H1 (cell line): ENCODE measurements around the gene CCDC38. TPM values are rescaled to one million over a fixed set of nuclear protein-coding genes. Genes with fewer than 3 reads are reported as not detected.

Experiments used
- CTCF ChIA-PET: fragments of 300-600 bp; sonication (Branson Sonifier 250); formaldehyde crosslinking; loops from one replicate; lab custom pipeline; 2021; ENCODE audit not compliant: partially characterized antibody; lab: Charles Lee
- POLR2A ChIA-PET: fragments of 300-600 bp; sonication (Branson Sonifier 250); formaldehyde crosslinking; loops from one replicate; lab custom pipeline; 2021; ENCODE audit warnings: inconsistent platforms; ENCODE audit not compliant: partially characterized antibody; lab: Charles Lee
- DNase-seq, 2 experiments: peaks; one replicate each; pipeline versions ENCODE4 v3.0.0 to v3.0.0-alpha.2; 2010 to 2022; ENCODE audit warnings: low spot score in 2 of 2, low read depth in 1 of 2, mixed read lengths in 1 of 2
- FAIRE-seq: peaks from 2 replicates; lab custom pipeline; 2011; peaks lifted over from hg19 to GRCh38; lab: Jason Lieb, UNC
- H2AFZ ChIP-seq: 2 replicates; pipeline ENCODE4 v1.8.1; 2012; ENCODE audit warnings: low read length, inconsistent platforms
- H2AK5ac ChIP-seq: 2 replicates; pipeline ENCODE4 v1.6.1; 2013; ENCODE audit warnings: low read depth, low read length
- H2BK120ac ChIP-seq: replicated peaks from 2 replicates; pipeline ENCODE3; 2013; ENCODE audit warnings: low read depth, low read length, inconsistent platforms
- H2BK12ac ChIP-seq: 2 replicates; pipeline ENCODE4 v1.6.1; 2013; ENCODE audit warnings: low read depth, low read length
- H2BK15ac ChIP-seq: 2 replicates; pipeline ENCODE4 v1.6.1; 2013; ENCODE audit warnings: low read length
- H2BK20ac ChIP-seq: 2 replicates; pipeline ENCODE4 v1.6.1; 2013; ENCODE audit warnings: low read length
- H2BK5ac ChIP-seq: 2 replicates; pipeline ENCODE4 v1.6.1; 2013; ENCODE audit warnings: low read depth, low read length
- H3K14ac ChIP-seq: 2 replicates; pipeline ENCODE4 v1.6.1; 2013; ENCODE audit warnings: inconsistent platforms; ENCODE audit not compliant: insufficient read length
- H3K18ac ChIP-seq: 2 replicates; pipeline ENCODE4 v1.6.1; 2013; ENCODE audit warnings: low read length; ENCODE audit errors: extremely low read depth
- H3K23ac ChIP-seq: 2 replicates; pipeline ENCODE4 v1.6.1; 2013; ENCODE audit warnings: inconsistent platforms; ENCODE audit not compliant: insufficient read length
- H3K23me2 ChIP-seq: 2 replicates; pipeline ENCODE4 v1.6.1; 2013; ENCODE audit warnings: low read depth, low read length
- H3K27ac ChIP-seq: 2 replicates; pipeline ENCODE4 v1.6.1; 2011; ENCODE audit warnings: low read depth, low read length, inconsistent platforms
- H3K27me3 ChIP-seq, 4 experiments: replicated peaks in 1 of 4; 1 replicate in 1 of 4; 2 replicates in 3 of 4; pipeline versions ENCODE4 v1.6.1 to v1.8.1; 2011 to 2013; ENCODE audit warnings: low read length in 3 of 4, mild to moderate bottlenecking in 3 of 4, inconsistent platforms in 2 of 4, mixed read lengths in 2 of 4, moderate library complexity in 1 of 4; ENCODE audit not compliant: control insufficient read depth in 3 of 4, insufficient read depth in 3 of 4; ENCODE audit errors: extremely low read depth in 1 of 4
- H3K36me3 ChIP-seq, 4 experiments: 2 replicates each; pipeline versions ENCODE4 v1.6.1 to v1.8.1; 2011 to 2013; ENCODE audit warnings: mild to moderate bottlenecking in 4 of 4, low read length in 3 of 4, moderate library complexity in 2 of 4, control low read depth in 1 of 4, inconsistent platforms in 1 of 4; ENCODE audit not compliant: insufficient read depth in 4 of 4, control insufficient read depth in 2 of 4
- H3K4ac ChIP-seq: replicated peaks from 2 replicates; pipeline ENCODE3; 2013; ENCODE audit warnings: low read length, low read depth, mixed read lengths, inconsistent platforms; ENCODE audit not compliant: insufficient read length
- H3K4me1 ChIP-seq, 4 experiments: replicated peaks in 1 of 4; 1 replicate in 1 of 4; 2 replicates in 3 of 4; pipeline versions ENCODE4 v1.6.1 to v1.8.1; 2011 to 2013; ENCODE audit warnings: low read length in 3 of 4, inconsistent platforms in 2 of 4, mixed read lengths in 1 of 4; ENCODE audit not compliant: insufficient read depth in 4 of 4, control insufficient read depth in 3 of 4
- H3K4me2 ChIP-seq, 2 experiments: 2 replicates each; pipeline versions ENCODE4 v1.6.1 to v1.8.1; 2011 to 2013; ENCODE audit warnings: low read depth in 2 of 2, low read length in 2 of 2, control low read depth in 1 of 2, inconsistent platforms in 1 of 2, mild to moderate bottlenecking in 1 of 2; ENCODE audit not compliant: insufficient read depth in 1 of 2
- H3K4me3 ChIP-seq, 4 experiments: fragments of 200-600, 300-600 bp in 1 of 4; sonication (generic), shearing (Covaris generic), sonication (Bioruptor Twin) in 1 of 4; 2 replicates each; pipeline versions ENCODE4 v1.5.1 to v1.8.1; 2011 to 2016; ENCODE audit warnings: low read length in 4 of 4, low read depth in 3 of 4, control low read depth in 2 of 4, inconsistent platforms in 2 of 4, mild to moderate bottlenecking in 2 of 4, mixed read lengths in 1 of 4, moderate library complexity in 1 of 4; ENCODE audit not compliant: insufficient read depth in 2 of 4; ENCODE audit errors: extremely low read depth in 1 of 4
- H3K56ac ChIP-seq: replicated peaks from 2 replicates; pipeline ENCODE3; 2013; ENCODE audit warnings: low read depth, mild to moderate bottlenecking, mixed read lengths, low read length, inconsistent platforms; ENCODE audit not compliant: insufficient read length
- H3K79me1 ChIP-seq: 2 replicates; pipeline ENCODE4 v1.6.1; 2013; ENCODE audit warnings: low read depth, low read length, control low read depth
- H3K79me2 ChIP-seq, 2 experiments: 2 replicates each; pipeline versions ENCODE4 v1.6.1 to v1.8.1; 2012 to 2013; ENCODE audit warnings: low read length in 2 of 2, mild to moderate bottlenecking in 2 of 2, inconsistent platforms in 1 of 2; ENCODE audit not compliant: insufficient read depth in 2 of 2, control insufficient read depth in 1 of 2
- H3K9ac ChIP-seq, 4 experiments: replicated peaks in 1 of 4; 1 replicate in 1 of 4; 2 replicates in 3 of 4; pipeline versions ENCODE4 v1.6.1 to v1.8.1; 2011 to 2013; ENCODE audit warnings: low read depth in 3 of 4, low read length in 3 of 4, control low read depth in 2 of 4, mild to moderate bottlenecking in 2 of 4, moderate library complexity in 2 of 4, inconsistent platforms in 1 of 4; ENCODE audit errors: extremely low read depth in 1 of 4
- H3K9me3 ChIP-seq, 2 experiments: 2 replicates each; pipeline versions ENCODE4 v1.6.1 to v1.8.1; 2012 to 2013; ENCODE audit warnings: mild to moderate bottlenecking in 2 of 2, moderate library complexity in 2 of 2, control low read depth in 1 of 2, inconsistent platforms in 1 of 2, low read depth in 1 of 2, low read length in 1 of 2, mixed read lengths in 1 of 2; ENCODE audit not compliant: insufficient read depth in 2 of 2
- H4K20me1 ChIP-seq, 2 experiments: replicated peaks in 1 of 2; 2 replicates each; pipeline versions ENCODE3 to v1.8.1; 2011 to 2013; ENCODE audit warnings: inconsistent platforms in 2 of 2, low read length in 2 of 2, mild to moderate bottlenecking in 1 of 2; ENCODE audit not compliant: insufficient read depth in 2 of 2, control insufficient read depth in 1 of 2
- H4K5ac ChIP-seq: 2 replicates; pipeline ENCODE4 v1.6.1; 2013; ENCODE audit warnings: low read length, low read depth, mixed read lengths, inconsistent platforms; ENCODE audit not compliant: insufficient read length
- H4K8ac ChIP-seq: 2 replicates; pipeline ENCODE4 v1.8.0; 2013; ENCODE audit warnings: mild to moderate bottlenecking, moderate library complexity, low read length, inconsistent platforms; ENCODE audit not compliant: insufficient read depth; ENCODE audit errors: extremely low read depth
- H4K91ac ChIP-seq: replicated peaks from 2 replicates; pipeline ENCODE3; 2013; ENCODE audit warnings: low read length, mixed read lengths, inconsistent platforms; ENCODE audit not compliant: insufficient read length
- ASH2L ChIP-seq: fragments of 200-600, 300-600 bp; sonication (generic); IDR thresholded peaks from one replicate; pipeline ENCODE4 v1.7.1; 2017; ENCODE audit warnings: low read length
- ATF2 ChIP-seq: IDR thresholded peaks from 2 replicates; pipeline ENCODE4 v1.6.1; 2012; ENCODE audit warnings: low read length, inconsistent platforms
- BACH1 ChIP-seq: IDR thresholded peaks from 2 replicates; pipeline ENCODE4 v1.6.1; 2012; ENCODE audit warnings: low read length, improper control_type of control experiment
- EP300 ChIP-seq, 2 experiments: IDR thresholded peaks; 1 replicate in 1 of 2; 2 replicates in 1 of 2; pipeline ENCODE4 v1.6.1; 2011 to 2012; ENCODE audit warnings: low read depth in 2 of 2, low read length in 2 of 2, mild to moderate bottlenecking in 2 of 2, borderline replicate concordance in 1 of 2, inconsistent platforms in 1 of 2, moderate library complexity in 1 of 2
- KDM1A ChIP-seq: fragments of 200-600, 300-600 bp; sonication (generic); IDR thresholded peaks from 2 replicates; pipeline ENCODE4 v1.7.1; 2016; ENCODE audit warnings: mild to moderate bottlenecking, low read length, borderline replicate concordance
- KDM5A ChIP-seq: fragments of 200-600 bp; IDR thresholded peaks from 2 replicates; pipeline ENCODE4 v1.7.1; 2012; ENCODE audit warnings: mild to moderate bottlenecking, low read length, inconsistent platforms, mixed read lengths
- POLR2A ChIP-seq, 2 experiments: IDR thresholded peaks; 1 replicate in 1 of 2; 2 replicates in 1 of 2; pipeline ENCODE4 v1.6.1; 2011; ENCODE audit warnings: low read depth in 2 of 2, low read length in 2 of 2, mild to moderate bottlenecking in 2 of 2; ENCODE audit errors: control extremely low read depth in 1 of 2
- POLR2AphosphoS5 ChIP-seq: IDR thresholded peaks from 2 replicates; pipeline ENCODE4 v1.6.1; 2011; ENCODE audit warnings: low read depth, low read length
- RNF2 ChIP-seq: fragments of 200-900, 300-1000 bp; sonication (generic); IDR thresholded peaks from 2 replicates; pipeline ENCODE4 v1.7.1; 2016; ENCODE audit warnings: borderline replicate concordance, low read depth, mild to moderate bottlenecking, antibody characterized with exemption, low read length; ENCODE audit not compliant: poor library complexity, severe bottlenecking; ENCODE audit errors: missing control alignments
- SAP30 ChIP-seq: fragments of 300-600 bp; sonication (generic); IDR thresholded peaks from 2 replicates; pipeline ENCODE4 v1.7.1; 2012; ENCODE audit warnings: low read length, moderate library complexity, mild to moderate bottlenecking, inconsistent platforms; ENCODE audit not compliant: insufficient read depth, insufficient replicate concordance
- SIX5 ChIP-seq: IDR thresholded peaks from 2 replicates; pipeline ENCODE4 v1.6.1; 2011; ENCODE audit warnings: mild to moderate bottlenecking, low read depth, low read length
- SP2 ChIP-seq: IDR thresholded peaks from 2 replicates; pipeline ENCODE4 v1.6.1; 2012; ENCODE audit warnings: mild to moderate bottlenecking, low read length, inconsistent platforms
- SRF ChIP-seq: IDR thresholded peaks from 2 replicates; pipeline ENCODE4 v1.6.1; 2011; ENCODE audit warnings: mild to moderate bottlenecking, low read depth, low read length, moderate library complexity
- TCF12 ChIP-seq: IDR thresholded peaks from 2 replicates; pipeline ENCODE4 v1.6.1; 2011; ENCODE audit warnings: low read depth, mild to moderate bottlenecking, low read length
- polyA plus RNA-seq, 7 experiments: library from polyadenylated mRNA; depleted of rRNA in 3 of 7; stranded (reverse) in 5 of 7; unstranded in 2 of 7; fragments of >200 nt in 5 of 7; fragments of 200-250 nt in 2 of 7; gene quantifications; 1 replicate in 5 of 7; 2 replicates in 1 of 7; 4 replicates in 1 of 7; pipeline versions ENCODE4 v1.2.1 to v1.2.3, GENCODE V29; 2011 to 2013; ENCODE audit warnings: missing spikeins in 2 of 7, mixed read lengths in 2 of 7
- total RNA-seq: library from RNA; stranded (reverse); fragmentation: NEBNext Ultra II Directional; extraction: Animal tissue kit (Norgen Biotek cat#: 25700); gene quantifications from 2 replicates; pipeline ENCODE4 v1.2.1, GENCODE V29; 2021

Gene CCDC38
- total and polyA plus RNA-seq, 2 of the 8 experiments (the other 6 are each of a cell fraction or from before 2014, with no cell fraction given): not detected

DNA sequence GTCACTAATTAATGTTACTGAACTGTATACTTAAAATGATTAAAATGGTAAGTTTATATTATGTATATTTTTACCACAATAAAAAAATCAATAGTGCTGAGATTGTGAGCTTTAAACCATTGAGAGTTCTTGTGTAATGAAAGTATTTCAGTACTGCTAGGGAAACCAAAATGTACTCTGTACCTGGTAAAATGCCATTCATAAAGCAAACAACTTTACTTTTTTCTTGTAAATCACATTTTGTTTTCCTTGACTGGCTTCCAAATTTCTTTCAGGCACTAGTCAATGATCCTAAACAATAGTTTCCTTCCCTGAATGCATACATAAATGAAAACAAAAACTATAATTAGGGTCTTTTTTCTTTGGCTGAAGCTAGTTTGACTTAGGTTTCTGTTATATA, 113.0 kb downstream of the CCDC38 start:
- POLR2A ChIA-PET: no interaction called here
- no peak overlapping the region for H3K56ac ChIP-seq
- H2BK20ac ChIP-seq: no peak overlapping the region
- H2BK120ac ChIP-seq: no peak overlapping the region
- FAIRE-seq (no peak), DNase-seq (no peak)
- no peak overlapping the region for H3K23ac ChIP-seq
- no peaks in the 10 kb centered on the region for H3K9me3 ChIP-seq
- H4K5ac ChIP-seq: no peak overlapping the region
- no peak overlapping the region for H3K4me3 ChIP-seq
- no peaks in the 10 kb centered on the region for H4K20me1 ChIP-seq
- no peak overlapping the region for H3K9ac ChIP-seq
- no peaks in the 10 kb centered on the region for H3K36me3 ChIP-seq
- no peak overlapping the region for H3K4me2 ChIP-seq
- no peak overlapping the region for H2AFZ ChIP-seq
- H3K14ac ChIP-seq: no peak overlapping the region
- no peaks in the 10 kb centered on the region for H3K23me2 ChIP-seq
- H3K79me1 ChIP-seq: no peaks in the 10 kb centered on the region
- peaks cover 0 to 7% (median 3%) of the 10 kb centered on the region in 4 experiments; a peak in 3 of 7 replicates for H3K4me1 ChIP-seq
- H3K4ac ChIP-seq: no peak overlapping the region
- H4K91ac ChIP-seq: no peak overlapping the region
- no peaks in the 10 kb centered on the region for H3K79me2 ChIP-seq
- no peak overlapping the region for H4K8ac ChIP-seq
- H2AK5ac ChIP-seq: no peak overlapping the region
- no peak overlapping the region for H3K27ac ChIP-seq
- CTCF ChIA-PET: no interaction called here
- no peak overlapping the region for H2BK15ac ChIP-seq
- no peaks in the 10 kb centered on the region for H3K27me3 ChIP-seq
- no peak overlapping the region for H2BK12ac ChIP-seq
- H2BK5ac ChIP-seq: no peak overlapping the region
- H3K18ac ChIP-seq: no peak overlapping the region
- TF ChIP-seq POLR2A (IDR thresholded peaks at IDR 0.05; ENCODE audit: control extremely low read depth in 1 of 2, low read depth in 2 of 2, low read length in 2 of 2): no peak
- no peak for TF ChIP-seq SRF
- TF ChIP-seq EP300 (IDR thresholded peaks at IDR 0.05; ENCODE audit: borderline replicate concordance in 1 of 2, low read depth in 2 of 2, low read length in 2 of 2): no peak
- no peak for TF ChIP-seq KDM5A
- TF ChIP-seq SIX5: no peak
- no peak for TF ChIP-seq ATF2
- no peak for TF ChIP-seq RNF2
- TF ChIP-seq ASH2L: no peak
- no peak for TF ChIP-seq SAP30
- TF ChIP-seq BACH1: no peak
- no peak for TF ChIP-seq TCF12
- no peak for TF ChIP-seq POLR2AphosphoS5
- TF ChIP-seq SP2: no peak
- TF ChIP-seq KDM1A: no peak
